ENCODE data around the gene MUC12.
"Not testable (repeated sequence)": the region's sequence is repeated elsewhere in the genome, so short reads cannot be mapped to it uniquely, and the experiment has no call there.

The MUC12 gene

GRCh38 chr7:100991631-100992030 is 22.3 kb downstream of the MUC12 start:
- no peak for DNase-seq

GRCh38 chr7:100992280-100992679 is 22.9 kb downstream of the MUC12 start:
- not testable (repeated sequence) for DNase-seq

- DNase-seq: not testable (repeated sequence)
These were observed 25.3 kb downstream of the MUC12 start for GRCh38 chr7:100994671-100995070.

- DNase-seq: not testable (repeated sequence)
These were observed 29.2 kb downstream of the MUC12 start for GRCh38 chr7:100998530-100998929.

- not testable (repeated sequence) for DNase-seq
These were observed 30.0 kb downstream of the MUC12 start for GRCh38 chr7:100999334-100999733.

- not testable (repeated sequence) for DNase-seq
These were observed 30.7 kb downstream of the MUC12 start for GRCh38 chr7:101000025-101000424.

GRCh38 chr7:101002333-101002732 is 33.0 kb downstream of the MUC12 start:
- not testable (repeated sequence) for DNase-seq

- not testable (repeated sequence) for DNase-seq
These were observed 38.0 kb downstream of the MUC12 start for GRCh38 chr7:101007361-101007760.

GRCh38 chr7:101009629-101010028 is 40.3 kb downstream of the MUC12 start:
- DNase-seq: no peak

- no peak for DNase-seq
These were observed 43.6 kb downstream of the MUC12 start for GRCh38 chr7:101012931-101013330.

- DNase-seq: no peak
These were observed 46.3 kb downstream of the MUC12 start for GRCh38 chr7:101015626-101016025.

GRCh38 chr7:101017064-101017777 is 47.9 kb downstream of the MUC12 start:
- peak in 1 of 2 experiments; percentile 2 for DNase-seq

GRCh38 chr7:101018271-101019167 is 49.2 kb downstream of the MUC12 start:
- no peak for DNase-seq

- no peak for DNase-seq
These were observed 51.1 kb downstream of the MUC12 start for GRCh38 chr7:101020444-101020843.

GRCh38 chr7:101021703-101022102 is 52.3 kb downstream of the MUC12 start:
- DNase-seq: no peak

GRCh38 chr7:101023839-101024238 is 54.5 kb downstream of the MUC12 start:
- no peak for DNase-seq

- no peak for DNase-seq
These were observed 61.7 kb downstream of the MUC12 start for GRCh38 chr7:101031082-101031481.

GRCh38 chr7:101035941-101036340 is 66.6 kb downstream of the MUC12 start:
- DNase-seq: no peak

GRCh38 chr7:101041283-101041682 is 71.9 kb downstream of the MUC12 start:
- DNase-seq: not testable (repeated sequence)

GRCh38 chr7:101058355-101058754 is 89.0 kb downstream of the MUC12 start:
- DNase-seq: no peak

- no peak for DNase-seq
These were observed 90.2 kb downstream of the MUC12 start for GRCh38 chr7:101059620-101059942.

GRCh38 chr7:101060992-101061391 is 91.6 kb downstream of the MUC12 start:
- no peak for DNase-seq

GRCh38 chr7:101064176-101064550 is 94.8 kb downstream of the MUC12 start:
- DNase-seq: not testable (repeated sequence)

GRCh38 chr7:101065162-101065561 is 95.8 kb downstream of the MUC12 start:
- DNase-seq: not testable (repeated sequence)
